Measurements from ENCODE around the gene NFIA. TPM values are rescaled to one million over a fixed set of nuclear protein-coding genes. Genes with fewer than 3 reads are reported as not detected.
A peak's percentile ranks its signal among the peaks of the same experiment; 100 is the strongest.

The NFIA gene
- total and polyA plus RNA-seq, 9 of the 15 experiments (the other 6 are each of a cell fraction or from before 2014, with no cell fraction given), result 5.3 to 24.9 (median 9.8) TPM

- 47% methylated on average over 4 of the region's 4 CpGs for WGBS (ENCODE audit: insufficient coverage, low coverage, missing lambda C conversion rate)
- no peaks in the 10 kb centered on the region for H4K20me1 ChIP-seq (replicated peaks; ENCODE audit: control insufficient read depth, insufficient read depth, low read length)
- H3K9ac ChIP-seq (ENCODE audit: insufficient read depth in 1 of 2, low read depth in 2 of 2, low read length in 2 of 2), result peak overlapping the region in 1 of 2 experiments; percentile 62; a peak in 2 of 4 replicates
- no peaks in the 10 kb centered on the region for H3K9me3 ChIP-seq (replicated peaks; ENCODE audit: control insufficient read depth, insufficient read depth, low read depth, low read length)
- H3K27ac ChIP-seq (ENCODE audit: extremely low read depth, low read depth, low read length), result peak overlapping the region; percentile 86; the same call in 2 of the 3 replicates
- intact Hi-C loops (cut with micrococcal nuclease) (no loop called here), in situ Hi-C loops (cut with MboI) (no loop called here)
- BruUV-seq (replicated peaks), result no TSS peak
- ChIA-PET POLR2A (interaction anchor here (1.2 to 1.9 kb wide), 4 partner anchors 10 to 14 kb away, joined by 4 to 10 read pairs (median 6); no protein-coding TSS in a partner anchor), CTCF (ENCODE audit: low intra/inter-chr PET ratio) (no interaction called here)
- no peak overlapping the region for H2AFZ ChIP-seq (ENCODE audit: low read depth, low read length)
- no peak for FAIRE-seq
- DNase-seq (ENCODE audit: extremely low read depth in 1 of 4, low spot score in 3 of 4), result no peak
- no peak for ATAC-seq
- no peaks in the 10 kb centered on the region for H3K9me1 ChIP-seq (ENCODE audit: control insufficient read depth, insufficient read depth, low read length)
- H3K4me2 ChIP-seq (ENCODE audit: insufficient read depth, low read length), result peak overlapping the region; percentile 30; the same call in 1 of the 2 replicates
- H3K4me3 ChIP-seq, result no peak overlapping the region
- peaks cover 9 to 77% of the 10 kb centered on the region in 2 experiments for H3K4me1 ChIP-seq (replicated peaks in 1 of 2; ENCODE audit: control insufficient read depth in 2 of 2, insufficient read depth in 2 of 2, low read length in 2 of 2)
- peaks cover 92% of the 10 kb centered on the region for H3K79me2 ChIP-seq (ENCODE audit: control insufficient read depth, insufficient read depth, low read length)
- peaks cover 15% of the 10 kb centered on the region for H3K36me3 ChIP-seq (ENCODE audit: control insufficient read depth, insufficient read depth, low read length)
- H3K27me3 ChIP-seq (ENCODE audit: control insufficient read depth in 2 of 2, insufficient read depth in 2 of 2, low read length in 2 of 2), result no peaks in the 10 kb centered on the region
- TF ChIP-seq DMBX1 (CRISPR knock-in tag; IDR thresholded peaks at IDR 0.05; ENCODE audit: borderline replicate concordance) (no peak), MCM3 (IDR thresholded peaks at IDR 0.05) (no peak), POLR3A (IDR thresholded peaks at IDR 0.05; ENCODE audit: borderline replicate concordance, extremely low read depth, insufficient read depth, insufficient read length) (no peak), CAMTA2 (CRISPR knock-in tag; conservative IDR thresholded peaks at IDR 0.05) (no peak), POLR2AphosphoS5 (IDR thresholded peaks at IDR 0.05; ENCODE audit: control insufficient read depth, insufficient read depth, low read depth, low read length) (no peak), CBFA2T2 (conservative IDR thresholded peaks at IDR 0.05) (0 out of 2 replicates have a peak, but pooled peaks have one; percentile 29), ZBTB9 (CRISPR knock-in tag; IDR thresholded peaks at IDR 0.05) (no peak), BRCA1 (IDR thresholded peaks at IDR 0.05) (no peak), BRCA1 (CRISPR knock-in tag; IDR thresholded peaks at IDR 0.05) (no peak), MAX (CRISPR knock-in tag; IDR thresholded peaks at IDR 0.05) (no peak), PPARD (CRISPR knock-in tag; IDR thresholded peaks at IDR 0.05) (no peak), CC2D1A (IDR thresholded peaks at IDR 0.05) (no peak), NEUROD1 (IDR thresholded peaks at IDR 0.05; ENCODE audit: borderline replicate concordance, low read depth, low read length, partially characterized antibody) (no peak), TOE1 (IDR thresholded peaks at IDR 0.05; ENCODE audit: borderline replicate concordance) (peak; percentile 84), TOE1 (CRISPR knock-in tag; IDR thresholded peaks at IDR 0.05; ENCODE audit: borderline replicate concordance, low read depth) (no peak), HDAC3 (IDR thresholded peaks at IDR 0.05; ENCODE audit: borderline replicate concordance, partially characterized antibody) (no peak), ZBTB7A (IDR thresholded peaks at IDR 0.05; ENCODE audit: borderline replicate concordance, control insufficient read depth, low read depth, low read length) (no peak), ZNF354B (CRISPR knock-in tag; IDR thresholded peaks at IDR 0.05) (no peak), FUS (optimal IDR thresholded peaks at IDR 0.05; ENCODE audit: low read depth, low read length) (no peak), CTCFL (IDR thresholded peaks at IDR 0.05; ENCODE audit: borderline replicate concordance, insufficient read depth, low read depth, low read length, poor library complexity, severe bottlenecking) (no peak), KDM2B (CRISPR knock-in tag; IDR thresholded peaks at IDR 0.05) (no peak), CXXC5 (CRISPR knock-in tag; IDR thresholded peaks at IDR 0.05) (no peak)
Measured at GRCh38 chr1:61171974-61172373, 89.6 kb downstream of the NFIA start.
